ENCODE results near the gene ADAT2.

ADAT2 gene

GRCh38 chr6:143397227-143398222 lies 53.0 kb downstream of the ADAT2 start:
- peak; percentile 36 to 44 for DNase-seq (ENCODE audit: low read depth in 2 of 2)

- no peak for DNase-seq (ENCODE audit: low read depth in 2 of 2)
These were observed 53.8 kb downstream of the ADAT2 start for GRCh38 chr6:143396497-143397226.

- no peak for DNase-seq (ENCODE audit: low read depth in 2 of 2)
These were observed 54.8 kb downstream of the ADAT2 start for GRCh38 chr6:143395699-143396098.

GRCh38 chr6:143394389-143394788 lies 56.1 kb downstream of the ADAT2 start:
- no peak for DNase-seq (ENCODE audit: low read depth in 2 of 2)

- DNase-seq (ENCODE audit: low read depth in 2 of 2) = no peak
These were observed 60.2 kb downstream of the ADAT2 start for GRCh38 chr6:143390278-143390677.

- DNase-seq (ENCODE audit: low read depth in 2 of 2) = no peak
These were observed 64.9 kb downstream of the ADAT2 start for GRCh38 chr6:143385636-143386035.

- DNase-seq (ENCODE audit: low read depth in 2 of 2) = no peak
These were observed 73.6 kb downstream of the ADAT2 start for GRCh38 chr6:143376861-143377260.

GRCh38 chr6:143376375-143376774 lies 74.1 kb downstream of the ADAT2 start:
- no peak for DNase-seq (ENCODE audit: low read depth in 2 of 2)

- DNase-seq (ENCODE audit: low read depth in 2 of 2) = no peak
These were observed 75.4 kb downstream of the ADAT2 start for GRCh38 chr6:143375022-143375585.

- DNase-seq (ENCODE audit: low read depth in 2 of 2) = no peak
These were observed 76.5 kb downstream of the ADAT2 start for GRCh38 chr6:143374014-143374413.
